Left ventricle myocardium inferior (tissue), 1 donor: ENCODE measurements around the gene AUTS2. TPM values are rescaled to one million over a fixed set of nuclear protein-coding genes. Genes with fewer than 3 reads are reported as not detected.

Source experiments
- DNase-seq: peaks from one replicate; pipeline ENCODE4 v3.0.0-alpha.2; 2020
- H3K27ac ChIP-seq: fragments of 200-600 bp; replicated peaks from 2 replicates; pipeline ENCODE4 v1.8.0; 2021
- H3K27me3 ChIP-seq: fragments of 200-600 bp; 2 replicates; pipeline ENCODE4 v1.8.0; 2021; ENCODE audit warnings: low read depth
- H3K36me3 ChIP-seq: fragments of 200-600 bp; 2 replicates; pipeline ENCODE4 v1.8.0; 2021
- H3K4me1 ChIP-seq: fragments of 200-600 bp; 2 replicates; pipeline ENCODE4 v1.8.0; 2021
- H3K4me3 ChIP-seq: fragments of 200-600 bp; 2 replicates; pipeline ENCODE4 v1.8.0; 2021; ENCODE audit warnings: mild to moderate bottlenecking, moderate library complexity
- H3K9me3 ChIP-seq: fragments of 200-600 bp; replicated peaks from 2 replicates; pipeline ENCODE4 v1.8.0; 2021
- CTCF ChIP-seq: fragments of 200-600 bp; IDR thresholded peaks from 2 replicates; pipeline ENCODE4 v1.8.0; 2021; ENCODE audit warnings: antibody characterized with exemption, mild to moderate bottlenecking, borderline replicate concordance
- intact Hi-C: fragments of 100-400 bp; cut with micrococcal nuclease; formaldehyde crosslinking; loops from one replicate; pipeline ENCODE4 v1.11.0; 2022
- total RNA-seq: library from RNA; stranded (reverse); fragmentation: NEBNext Ultra II Directional; extraction: Animal tissue kit (Norgen Biotek cat#: 25700); gene quantifications from one replicate; pipeline ENCODE4 v1.2.1, GENCODE V29; 2021
- donor health status: DM: no; HTN: yes; CAD: no; lungs with severe emphysema.

The AUTS2 gene
- total RNA-seq, 1 donor from 2014 or later, result 10.5 TPM

GRCh38 chr7:70053989-70054388 lies 455.7 kb downstream of the AUTS2 start:
- H3K36me3 ChIP-seq, result no peaks in the 10 kb centered on the region
- H3K9me3 ChIP-seq, result no peaks in the 10 kb centered on the region
- intact Hi-C loops, result no loop called here
- no peak for DNase-seq
- no peak overlapping the region for H3K4me3 ChIP-seq
- H3K4me1 ChIP-seq, result peaks cover 7% of the 10 kb centered on the region
- H3K27me3 ChIP-seq, result no peaks in the 10 kb centered on the region
- no peak for TF ChIP-seq CTCF
- H3K27ac ChIP-seq, result no peak overlapping the region

- Histone ChIP-seq H3K9me3 (no peaks in the 10 kb centered on the region), H3K4me3 (no peak overlapping the region), H3K4me1 (peaks cover 7% of the 10 kb centered on the region), H3K36me3 (no peaks in the 10 kb centered on the region), H3K27me3 (no peaks in the 10 kb centered on the region), H3K27ac (no peak overlapping the region)
- no peak for TF ChIP-seq CTCF
- intact Hi-C loops, result no loop called here
- DNase-seq, result no peak
Measured at GRCh38 chr7:70056363-70056762, 458.1 kb downstream of the AUTS2 start.

- Histone ChIP-seq H3K4me3 (no peak overlapping the region), H3K27ac (no peak overlapping the region), H3K27me3 (no peaks in the 10 kb centered on the region), H3K4me1 (peaks cover 7% of the 10 kb centered on the region), H3K36me3 (no peaks in the 10 kb centered on the region), H3K9me3 (no peaks in the 10 kb centered on the region)
- no peak for TF ChIP-seq CTCF
- intact Hi-C loops, result no loop called here
- no peak for DNase-seq
Measured at GRCh38 chr7:70060298-70061068, 462.2 kb downstream of the AUTS2 start.

- no peak overlapping the region for H3K27ac ChIP-seq
- no peak for TF ChIP-seq CTCF
- H3K27me3 ChIP-seq, result no peaks in the 10 kb centered on the region
- DNase-seq, result no peak
- intact Hi-C loops, result no loop called here
- H3K4me3 ChIP-seq, result no peak overlapping the region
- peaks cover 7% of the 10 kb centered on the region for H3K4me1 ChIP-seq
- no peaks in the 10 kb centered on the region for H3K36me3 ChIP-seq
- no peaks in the 10 kb centered on the region for H3K9me3 ChIP-seq
Measured at GRCh38 chr7:70063371-70063770, 465.1 kb downstream of the AUTS2 start.

GRCh38 chr7:70063927-70064326 lies 465.7 kb downstream of the AUTS2 start:
- no peak overlapping the region for H3K4me3 ChIP-seq
- TF ChIP-seq CTCF, result no peak
- intact Hi-C loops, result no loop called here
- H3K27me3 ChIP-seq, result no peaks in the 10 kb centered on the region
- no peaks in the 10 kb centered on the region for H3K36me3 ChIP-seq
- no peak overlapping the region for H3K27ac ChIP-seq
- no peaks in the 10 kb centered on the region for H3K9me3 ChIP-seq
- no peak for DNase-seq
- H3K4me1 ChIP-seq, result peaks cover 7% of the 10 kb centered on the region
